Uterus (tissue), 4 donors: Measurements from ENCODE around the gene HTRA1. TPM values are rescaled to one million over a fixed set of nuclear protein-coding genes. Genes with fewer than 3 reads are reported as not detected.

Experiments
- DNase-seq, 2 donors: peaks; one replicate each; pipeline ENCODE4 v3.0.0-alpha.2; 2019 to 2020
- H3K27ac ChIP-seq, 2 donors: fragments of 200-600 bp; sonication (generic); 1 replicate in 1 of 2; 2 replicates in 1 of 2; pipeline ENCODE4 v1.5.1; 2016 to 2018
- H3K27me3 ChIP-seq, 2 donors: fragments of 200-600 bp; sonication (generic); one replicate each; pipeline ENCODE4 v1.5.1; 2018 to 2019; ENCODE audit warnings: control low read depth in 1 of 2
- H3K36me3 ChIP-seq, 2 donors: fragments of 200-600 bp; sonication (generic); one replicate each; pipeline ENCODE4 v1.5.1; 2019; ENCODE audit warnings: control low read depth in 1 of 2
- H3K4me1 ChIP-seq, 2 donors: fragments of 200-600 bp; sonication (generic); one replicate each; pipeline ENCODE4 v1.5.1; 2018 to 2019; ENCODE audit warnings: control low read depth in 1 of 2
- H3K4me3 ChIP-seq, 2 donors: fragments of 200-600 bp; sonication (generic); 1 replicate in 1 of 2; 2 replicates in 1 of 2; pipeline ENCODE4 v1.5.1; 2018 to 2019; ENCODE audit warnings: mild to moderate bottlenecking in 1 of 2
- H3K9me3 ChIP-seq, 2 donors: fragments of 200-600 bp; sonication (generic); one replicate each; pipeline ENCODE4 v1.5.1; 2019; ENCODE audit warnings: control low read depth in 1 of 2
- CTCF ChIP-seq, 4 experiments: fragments of 200-600 bp in 2 of 4; fragments of 450-650 bp in 2 of 4; sonication (generic) in 2 of 4; IDR thresholded peaks; one replicate each; pipeline ENCODE4 v1.5.1; 2016 to 2019; ENCODE audit warnings: antibody characterized with exemption in 4 of 4, mild to moderate bottlenecking in 2 of 4, moderate library complexity in 1 of 4
- POLR2A ChIP-seq, 2 donors: fragments of 450-650 bp; IDR thresholded peaks; one replicate each; pipeline ENCODE4 v1.6.1; 2016; ENCODE audit warnings: antibody characterized with exemption in 2 of 2, mild to moderate bottlenecking in 1 of 2, moderate library complexity in 1 of 2
- intact Hi-C: fragments of 100-400 bp; cut with DNase I; formaldehyde crosslinking; loops from one replicate; pipeline ENCODE4 v1.15.1; 2023; ENCODE audit warnings: low total_unique reads
- total RNA-seq, 4 donors: library from RNA; depleted of rRNA in 3 of 4; stranded (reverse); fragments of >200 nt in 3 of 4; gene quantifications; one replicate each; pipeline versions ENCODE4 v1.1.0 to v1.2.4, GENCODE V29; 2014 to 2023
- donor health status: DM: yes; HTN: yes; CAD: no.

The HTRA1 gene
- total RNA-seq, 4 donors from 2014 or later, result 98.3 to 153 (median 142) TPM

- Histone ChIP-seq H3K27me3 (no peaks in the 10 kb centered on the region), H3K9me3 (no peaks in the 10 kb centered on the region), H3K27ac (peak overlapping the region; percentile 90 to 96), H3K4me3 (peak overlapping the region; percentile 56 to 85), H3K36me3 (no peaks in the 10 kb centered on the region), H3K4me1 (peaks cover 0 to 4% of the 10 kb centered on the region in 2 donors)
- DNase-seq, result peak; percentile 71 to 75
- intact Hi-C loops, result no loop called here
- TF ChIP-seq POLR2A (IDR thresholded peaks at IDR 0.05), result peak in 1 of 2 donors; percentile 15
- TF ChIP-seq CTCF (IDR thresholded peaks at IDR 0.05), result no peak
Measured at GRCh38 chr10:122462533-122463465, 1.4 kb downstream of the HTRA1 start.

GRCh38 chr10:122463466-122464249 lies 2.3 kb downstream of the HTRA1 start:
- peak overlapping the region; percentile 56 to 85 for H3K4me3 ChIP-seq
- no peaks in the 10 kb centered on the region for H3K9me3 ChIP-seq
- no peaks in the 10 kb centered on the region for H3K36me3 ChIP-seq
- H3K27me3 ChIP-seq, result no peaks in the 10 kb centered on the region
- peak overlapping the region; percentile 90 to 96 for H3K27ac ChIP-seq
- intact Hi-C loops, result no loop called here
- peaks cover 0 to 9% of the 10 kb centered on the region in 2 donors for H3K4me1 ChIP-seq
- TF ChIP-seq CTCF (IDR thresholded peaks at IDR 0.05) (no peak), POLR2A (IDR thresholded peaks at IDR 0.05) (no peak)
- no peak for DNase-seq

GRCh38 chr10:122464250-122464510 lies 2.8 kb downstream of the HTRA1 start:
- no peak for DNase-seq
- peaks cover 0 to 11% of the 10 kb centered on the region in 2 donors for H3K4me1 ChIP-seq
- TF ChIP-seq CTCF (IDR thresholded peaks at IDR 0.05) (no peak), POLR2A (IDR thresholded peaks at IDR 0.05) (no peak)
- intact Hi-C loops, result no loop called here
- H3K9me3 ChIP-seq, result no peaks in the 10 kb centered on the region
- peak overlapping the region in 1 of 2 donors; percentile 96 for H3K27ac ChIP-seq
- no peak overlapping the region for H3K4me3 ChIP-seq
- H3K36me3 ChIP-seq, result no peaks in the 10 kb centered on the region
- no peaks in the 10 kb centered on the region for H3K27me3 ChIP-seq

GRCh38 chr10:122464586-122464985 lies 3.2 kb downstream of the HTRA1 start:
- no peak overlapping the region for H3K4me3 ChIP-seq
- no peaks in the 10 kb centered on the region for H3K27me3 ChIP-seq
- H3K4me1 ChIP-seq, result peaks cover 0 to 11% of the 10 kb centered on the region in 2 donors

More at GRCh38 chr10:122464586-122464985, 3.2 kb downstream of the HTRA1 start:
- intact Hi-C loops, result no loop called here
- TF ChIP-seq POLR2A (IDR thresholded peaks at IDR 0.05) (no peak), CTCF (IDR thresholded peaks at IDR 0.05) (no peak)
- Histone ChIP-seq H3K27ac (peak overlapping the region in 1 of 2 donors; percentile 2), H3K36me3 (no peaks in the 10 kb centered on the region), H3K9me3 (no peaks in the 10 kb centered on the region)
- DNase-seq, result no peak
